A549 (cell line): ENCODE results near the gene TTBK2. TPM values are rescaled to one million over a fixed set of nuclear protein-coding genes. Genes with fewer than 3 reads are reported as not detected.

Experiments used
- ATAC-seq, 2 experiments: fragments of 200-7000 bp in 1 of 2; fragments of >200 bp in 1 of 2; cut with Nextera tagmentation in 1 of 2; cut with Tn5 transposase in 1 of 2; 3 replicates each; pipeline versions ENCODE4 v1.8.0 to v1.9.1; 2018 to 2020; ENCODE audit warnings: mild to moderate bottlenecking in 1 of 2, moderate library complexity in 1 of 2
- CTCF ChIA-PET: fragments of 300-600 bp; sonication (Branson Sonifier 250); formaldehyde crosslinking; extraction: SDS; loops from one replicate; lab custom pipeline; 2021; ENCODE audit warnings: antibody characterized with exemption, inconsistent platforms; lab: Yijun Ruan, JAX
- POLR2A ChIA-PET: fragments of 350-600 bp; formaldehyde crosslinking; extraction: SDS; loops from one replicate; lab custom pipeline; 2021; ENCODE audit warnings: antibody characterized with exemption, inconsistent platforms; lab: Yijun Ruan, JAX
- DNase-seq, 2 experiments: peaks; one replicate each; pipeline versions ENCODE4 v3.0.0 to v3.0.0-alpha.2; 2011 to 2016; ENCODE audit warnings: low read depth in 1 of 2, low spot score in 1 of 2
- FAIRE-seq: peaks from 2 replicates; lab custom pipeline; 2011; peaks lifted over from hg19 to GRCh38; lab: Jason Lieb, UNC
- H3K27ac ChIP-seq, 2 experiments: fragments of >200 bp; sonication (Bioruptor Twin); formaldehyde crosslinking; 3 replicates each; pipeline ENCODE4 v1.5.1; 2016 to 2017
- H3K4me1 ChIP-seq: fragments of >200 bp; sonication (Bioruptor Twin); formaldehyde crosslinking; 3 replicates; pipeline ENCODE4 v1.6.1; 2016
- H3K4me2 ChIP-seq: fragments of >200 bp; sonication (Bioruptor Twin); formaldehyde crosslinking; 3 replicates; pipeline ENCODE4 v1.6.1; 2016
- H3K4me3 ChIP-seq: fragments of >200 bp; sonication (Bioruptor Twin); formaldehyde crosslinking; 3 replicates; pipeline ENCODE4 v1.5.1; 2016
- H3K9me3 ChIP-seq: fragments of >200 bp; sonication (Bioruptor Twin); formaldehyde crosslinking; 3 replicates; pipeline ENCODE4 v1.6.1; 2016
- BHLHE40 ChIP-seq: IDR thresholded peaks from 2 replicates; pipeline ENCODE4 v1.6.1; 2012; ENCODE audit warnings: low read depth, low read length, inconsistent platforms
- CEBPB ChIP-seq, 2 experiments: fragments of >200 bp in 1 of 2; sonication (Bioruptor Twin) in 1 of 2; formaldehyde crosslinking in 1 of 2; IDR thresholded peaks; 2 replicates each; pipeline ENCODE4 v1.6.1; 2012 to 2016
- EHF ChIP-seq: fragments of 250-450 bp; sonication (Bioruptor Pico); IDR thresholded peaks from 2 replicates; pipeline ENCODE4 v1.5.0; 2020; ENCODE audit warnings: mild to moderate bottlenecking
- EHMT2 ChIP-seq: fragments of 200-600 bp; sonication (generic); IDR thresholded peaks from 2 replicates; pipeline ENCODE4 v1.6.1; 2016; ENCODE audit warnings: antibody characterized with exemption, low read depth, mild to moderate bottlenecking, moderate library complexity
- FOSL2 ChIP-seq, 2 experiments: fragments of 450-650 bp in 1 of 2; fragments of >200 bp in 1 of 2; sonication (Bioruptor Twin) in 1 of 2; formaldehyde crosslinking; IDR thresholded peaks; 2 replicates each; pipeline versions ENCODE4 v1.5.0 to v1.6.1; 2016 to 2020; ENCODE audit warnings: mild to moderate bottlenecking in 1 of 2, moderate library complexity in 1 of 2
- HOXA7 ChIP-seq: fragments of 250-450 bp; sonication (Bioruptor Pico); IDR thresholded peaks from 2 replicates; pipeline ENCODE4 v1.5.0; 2020; ENCODE audit warnings: mild to moderate bottlenecking, moderate library complexity
- HOXB5 ChIP-seq: fragments of 250-450 bp; sonication (Bioruptor Pico); IDR thresholded peaks from 2 replicates; pipeline ENCODE4 v1.5.0; 2020; ENCODE audit warnings: mild to moderate bottlenecking, moderate library complexity
- JUNB ChIP-seq: fragments of >200 bp; sonication (Bioruptor Twin); formaldehyde crosslinking; IDR thresholded peaks from 2 replicates; pipeline ENCODE4 v1.6.1; 2016
- MAZ ChIP-seq: fragments of 150-350 bp; IDR thresholded peaks from 2 replicates; pipeline ENCODE4 v1.6.1; 2014; ENCODE audit warnings: antibody characterized with exemption, low read depth, low read length, borderline replicate concordance
- NR3C1 ChIP-seq: fragments of >200 bp; sonication (Bioruptor Twin); formaldehyde crosslinking; IDR thresholded peaks from 3 replicates; pipeline ENCODE4 v1.6.1; 2017
- PHF8 ChIP-seq: fragments of 200-600 bp; sonication (generic); IDR thresholded peaks from 2 replicates; pipeline ENCODE4 v1.6.1; 2016; ENCODE audit warnings: low read depth, mild to moderate bottlenecking, antibody characterized with exemption, moderate library complexity, borderline replicate concordance
- POLR2AphosphoS2 ChIP-seq: conservative IDR thresholded peaks from 2 replicates; pipeline ENCODE4 v1.6.1; 2012; ENCODE audit warnings: low read length, improper control_type of control experiment, inconsistent platforms
- RARB ChIP-seq: fragments of 250-450 bp; sonication (Bioruptor Pico); IDR thresholded peaks from 2 replicates; pipeline ENCODE4 v1.8.0; 2021; ENCODE audit warnings: mild to moderate bottlenecking, moderate library complexity
- RFX5 ChIP-seq: fragments of 450-650 bp; IDR thresholded peaks from 2 replicates; pipeline ENCODE4 v1.7.1; 2014; ENCODE audit warnings: antibody characterized with exemption, mild to moderate bottlenecking, moderate library complexity
- SREBF2 ChIP-seq: fragments of 450-650 bp; IDR thresholded peaks from 2 replicates; pipeline ENCODE4 v1.6.1; 2014; ENCODE audit warnings: mild to moderate bottlenecking, moderate library complexity
- TFCP2L1 ChIP-seq: fragments of 250-450 bp; sonication (Bioruptor Pico); IDR thresholded peaks from 2 replicates; pipeline ENCODE4 v1.5.0; 2021; ENCODE audit warnings: mild to moderate bottlenecking
- ZFP36 ChIP-seq: fragments of 450-650 bp; IDR thresholded peaks from 2 replicates; pipeline ENCODE4 v1.6.1; 2014; ENCODE audit warnings: borderline replicate concordance; ENCODE audit not compliant: partially characterized antibody
- ZSCAN20 ChIP-seq: fragments of 250-450 bp; sonication (Bioruptor Pico); IDR thresholded peaks from 2 replicates; pipeline ENCODE4 v1.8.0; 2022; ENCODE audit warnings: mild to moderate bottlenecking, moderate library complexity
- WGBS: methylation state at CpG from one replicate; pipeline ENCODE4 v1.1.6; 2017; ENCODE audit errors: missing lambda C conversion rate; 5-methylcytosine and 5-hydroxymethylcytosine counted together
- polyA plus RNA-seq, 4 experiments: library from polyadenylated mRNA; depleted of rRNA in 3 of 4; stranded (reverse); fragments of >200 nt; fragmentation: RNase III in 1 of 4; extraction: RNeasy Plus Mini Kit Qiagen cat#74134 plus additional on column Dnase treatment in 1 of 4; gene quantifications; 2 replicates in 3 of 4; 3 replicates in 1 of 4; pipeline ENCODE4 v1.2.3, GENCODE V29; 2011 to 2017
- TF ChIP-seq, protein P1 (sequence below): IDR thresholded peaks from 2 replicates; pipeline ENCODE4 v1.6.1; 2012
- TF ChIP-seq, protein P2 (sequence below): fragments of 450-650 bp; IDR thresholded peaks from 2 replicates; pipeline ENCODE4 v1.6.1; 2014; ENCODE audit warnings: antibody characterized with exemption
- TF ChIP-seq, protein P3 (sequence below): fragments of 150-350 bp; IDR thresholded peaks from 2 replicates; pipeline ENCODE4 v1.6.1; 2014; ENCODE audit warnings: low read depth, mild to moderate bottlenecking, low read length
- TF ChIP-seq, protein P4 (sequence below): fragments of >200 bp; sonication (Bioruptor Twin); formaldehyde crosslinking; IDR thresholded peaks from 3 replicates; pipeline ENCODE4 v1.5.1; 2016
- TF ChIP-seq, protein P5 (sequence below): IDR thresholded peaks from 2 replicates; pipeline ENCODE4 v1.6.1; 2012
- TF ChIP-seq, protein P6 (sequence below): fragments of >200 bp; sonication (Bioruptor Twin); formaldehyde crosslinking; IDR thresholded peaks from 2 replicates; pipeline ENCODE4 v1.6.1; 2016
- TF ChIP-seq, protein P7 (sequence below): fragments of 250-450 bp; sonication (Bioruptor Pico); IDR thresholded peaks from 2 replicates; pipeline ENCODE4 v1.5.0; 2021; ENCODE audit warnings: mild to moderate bottlenecking, moderate library complexity, borderline replicate concordance
- TF ChIP-seq, protein P8 (sequence below): fragments of 200-600 bp; sonication (generic); IDR thresholded peaks from 2 replicates; pipeline ENCODE4 v1.6.1; 2016; ENCODE audit warnings: antibody characterized with exemption, mild to moderate bottlenecking, moderate library complexity

The TTBK2 gene
- polyA plus RNA-seq, 2 of the 4 experiments (the other 2 are of a cell fraction) = 2.3 to 5.6 TPM

DNA sequence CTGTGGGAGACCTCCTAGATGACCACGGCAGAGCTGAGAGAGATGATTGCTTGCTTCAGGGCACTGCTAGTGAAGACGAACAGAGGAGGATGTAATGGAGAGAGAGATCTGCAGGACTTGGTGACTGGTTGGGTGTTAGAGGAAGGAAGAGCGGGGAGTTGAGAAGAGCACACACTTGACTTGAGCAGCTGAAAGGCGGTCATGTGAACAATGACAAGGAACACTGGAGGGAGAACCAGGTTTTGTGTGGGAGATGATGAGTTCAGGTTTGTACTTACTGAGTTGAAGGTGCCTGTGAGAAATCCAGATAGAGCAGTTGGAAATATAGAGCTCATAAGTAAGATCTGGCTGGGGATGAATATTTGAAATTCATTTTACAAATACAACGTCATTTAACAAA is 224.0 kb downstream of the TTBK2 start:
- Histone ChIP-seq H3K9me3 (peaks cover 5% of the 10 kb centered on the region; the same call in 1 of the 3 replicates), H3K4me1 (no peaks in the 10 kb centered on the region), H3K4me2 (no peak overlapping the region), H3K4me3 (no peak overlapping the region), H3K27ac (no peak overlapping the region)
- POLR2A ChIA-PET = no interaction called here
- ATAC-seq (no peak), DNase-seq (no peak), FAIRE-seq (no peak)
- CTCF ChIA-PET = no interaction called here
- WGBS = 63% methylated on average over 5 of the region's 5 CpGs
- TF ChIP-seq, protein P1, sequence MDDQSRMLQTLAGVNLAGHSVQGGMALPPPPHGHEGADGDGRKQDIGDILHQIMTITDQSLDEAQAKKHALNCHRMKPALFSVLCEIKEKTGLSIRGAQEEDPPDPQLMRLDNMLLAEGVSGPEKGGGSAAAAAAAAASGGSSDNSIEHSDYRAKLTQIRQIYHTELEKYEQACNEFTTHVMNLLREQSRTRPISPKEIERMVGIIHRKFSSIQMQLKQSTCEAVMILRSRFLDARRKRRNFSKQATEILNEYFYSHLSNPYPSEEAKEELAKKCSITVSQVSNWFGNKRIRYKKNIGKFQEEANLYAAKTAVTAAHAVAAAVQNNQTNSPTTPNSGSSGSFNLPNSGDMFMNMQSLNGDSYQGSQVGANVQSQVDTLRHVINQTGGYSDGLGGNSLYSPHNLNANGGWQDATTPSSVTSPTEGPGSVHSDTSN = no peak
- TF ChIP-seq ZSCAN20 (CRISPR knock-in tag) (no peak), CEBPB (IDR thresholded peaks at IDR 0.05) (no peak), HOXB5 (CRISPR knock-in tag) (no peak), RARB (no peak), TFCP2L1 (CRISPR knock-in tag) (no peak), PHF8 (no peak), JUNB (no peak), MAZ (no peak), EHMT2 (no peak), HOXA7 (CRISPR knock-in tag) (no peak), BHLHE40 (no peak), NR3C1 (no peak), RFX5 (no peak), FOSL2 (IDR thresholded peaks at IDR 0.05) (no peak), FOSL2 (CRISPR knock-in tag; IDR thresholded peaks at IDR 0.05) (no peak), EHF (CRISPR knock-in tag) (no peak)
- TF ChIP-seq, protein P2, sequence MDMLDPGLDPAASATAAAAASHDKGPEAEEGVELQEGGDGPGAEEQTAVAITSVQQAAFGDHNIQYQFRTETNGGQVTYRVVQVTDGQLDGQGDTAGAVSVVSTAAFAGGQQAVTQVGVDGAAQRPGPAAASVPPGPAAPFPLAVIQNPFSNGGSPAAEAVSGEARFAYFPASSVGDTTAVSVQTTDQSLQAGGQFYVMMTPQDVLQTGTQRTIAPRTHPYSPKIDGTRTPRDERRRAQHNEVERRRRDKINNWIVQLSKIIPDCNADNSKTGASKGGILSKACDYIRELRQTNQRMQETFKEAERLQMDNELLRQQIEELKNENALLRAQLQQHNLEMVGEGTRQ = no peak
- TF ChIP-seq, protein P3, sequence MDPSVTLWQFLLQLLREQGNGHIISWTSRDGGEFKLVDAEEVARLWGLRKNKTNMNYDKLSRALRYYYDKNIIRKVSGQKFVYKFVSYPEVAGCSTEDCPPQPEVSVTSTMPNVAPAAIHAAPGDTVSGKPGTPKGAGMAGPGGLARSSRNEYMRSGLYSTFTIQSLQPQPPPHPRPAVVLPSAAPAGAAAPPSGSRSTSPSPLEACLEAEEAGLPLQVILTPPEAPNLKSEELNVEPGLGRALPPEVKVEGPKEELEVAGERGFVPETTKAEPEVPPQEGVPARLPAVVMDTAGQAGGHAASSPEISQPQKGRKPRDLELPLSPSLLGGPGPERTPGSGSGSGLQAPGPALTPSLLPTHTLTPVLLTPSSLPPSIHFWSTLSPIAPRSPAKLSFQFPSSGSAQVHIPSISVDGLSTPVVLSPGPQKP = no peak
- TF ChIP-seq, protein P4, sequence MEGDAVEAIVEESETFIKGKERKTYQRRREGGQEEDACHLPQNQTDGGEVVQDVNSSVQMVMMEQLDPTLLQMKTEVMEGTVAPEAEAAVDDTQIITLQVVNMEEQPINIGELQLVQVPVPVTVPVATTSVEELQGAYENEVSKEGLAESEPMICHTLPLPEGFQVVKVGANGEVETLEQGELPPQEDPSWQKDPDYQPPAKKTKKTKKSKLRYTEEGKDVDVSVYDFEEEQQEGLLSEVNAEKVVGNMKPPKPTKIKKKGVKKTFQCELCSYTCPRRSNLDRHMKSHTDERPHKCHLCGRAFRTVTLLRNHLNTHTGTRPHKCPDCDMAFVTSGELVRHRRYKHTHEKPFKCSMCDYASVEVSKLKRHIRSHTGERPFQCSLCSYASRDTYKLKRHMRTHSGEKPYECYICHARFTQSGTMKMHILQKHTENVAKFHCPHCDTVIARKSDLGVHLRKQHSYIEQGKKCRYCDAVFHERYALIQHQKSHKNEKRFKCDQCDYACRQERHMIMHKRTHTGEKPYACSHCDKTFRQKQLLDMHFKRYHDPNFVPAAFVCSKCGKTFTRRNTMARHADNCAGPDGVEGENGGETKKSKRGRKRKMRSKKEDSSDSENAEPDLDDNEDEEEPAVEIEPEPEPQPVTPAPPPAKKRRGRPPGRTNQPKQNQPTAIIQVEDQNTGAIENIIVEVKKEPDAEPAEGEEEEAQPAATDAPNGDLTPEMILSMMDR = no peak

DNA sequence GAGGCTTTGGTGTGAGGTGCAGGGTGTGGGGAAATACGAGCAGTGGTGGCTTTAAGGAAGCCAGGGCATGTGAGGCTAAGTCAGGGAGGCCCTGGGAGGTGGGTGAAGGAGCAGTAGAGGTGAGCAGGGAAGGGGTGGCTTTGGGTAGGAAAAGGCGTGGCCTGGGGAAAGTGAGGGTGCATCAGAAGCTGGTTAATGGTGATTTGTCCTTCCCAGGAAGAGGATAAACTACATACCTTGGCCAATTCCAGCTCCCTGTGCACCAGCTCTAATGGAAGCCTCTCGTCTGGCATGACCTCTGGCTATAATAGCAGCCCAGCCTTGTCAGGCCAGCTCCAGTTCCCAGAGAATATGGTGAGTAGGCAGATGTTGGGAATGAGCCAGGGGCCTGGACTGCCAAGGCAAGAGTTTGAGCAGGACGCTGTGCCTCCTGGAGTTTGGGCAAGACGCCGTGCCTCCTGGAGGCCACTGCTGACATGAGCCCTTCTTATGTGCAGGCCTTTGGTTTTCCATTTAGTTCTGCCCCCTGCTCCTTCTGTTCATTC is 225.0 kb downstream of the TTBK2 start:
- DNase-seq = no peak
- Histone ChIP-seq H3K4me1 (no peaks in the 10 kb centered on the region), H3K4me3 (no peak overlapping the region), H3K27ac (no peak overlapping the region), H3K9me3 (no peaks in the 10 kb centered on the region), H3K4me2 (no peak overlapping the region)
- ChIA-PET POLR2A (no interaction called here), CTCF (interaction anchor here (0.7 to 1.4 kb wide), 3 partner anchors 8 to 231 kb away, joined by 3 to 6 read pairs (median 5); no protein-coding TSS in a partner anchor)
- ATAC-seq = no peak; a peak in 1 of 6 replicates
- FAIRE-seq = no peak
- WGBS = 92% methylated on average over 5 of the region's 6 CpGs
- TF ChIP-seq, protein P5, sequence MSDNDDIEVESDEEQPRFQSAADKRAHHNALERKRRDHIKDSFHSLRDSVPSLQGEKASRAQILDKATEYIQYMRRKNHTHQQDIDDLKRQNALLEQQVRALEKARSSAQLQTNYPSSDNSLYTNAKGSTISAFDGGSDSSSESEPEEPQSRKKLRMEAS = no peak
- TF ChIP-seq, protein P6, sequence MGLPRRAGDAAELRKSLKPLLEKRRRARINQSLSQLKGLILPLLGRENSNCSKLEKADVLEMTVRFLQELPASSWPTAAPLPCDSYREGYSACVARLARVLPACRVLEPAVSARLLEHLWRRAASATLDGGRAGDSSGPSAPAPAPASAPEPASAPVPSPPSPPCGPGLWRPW = no peak
- TF ChIP-seq, protein P7, sequence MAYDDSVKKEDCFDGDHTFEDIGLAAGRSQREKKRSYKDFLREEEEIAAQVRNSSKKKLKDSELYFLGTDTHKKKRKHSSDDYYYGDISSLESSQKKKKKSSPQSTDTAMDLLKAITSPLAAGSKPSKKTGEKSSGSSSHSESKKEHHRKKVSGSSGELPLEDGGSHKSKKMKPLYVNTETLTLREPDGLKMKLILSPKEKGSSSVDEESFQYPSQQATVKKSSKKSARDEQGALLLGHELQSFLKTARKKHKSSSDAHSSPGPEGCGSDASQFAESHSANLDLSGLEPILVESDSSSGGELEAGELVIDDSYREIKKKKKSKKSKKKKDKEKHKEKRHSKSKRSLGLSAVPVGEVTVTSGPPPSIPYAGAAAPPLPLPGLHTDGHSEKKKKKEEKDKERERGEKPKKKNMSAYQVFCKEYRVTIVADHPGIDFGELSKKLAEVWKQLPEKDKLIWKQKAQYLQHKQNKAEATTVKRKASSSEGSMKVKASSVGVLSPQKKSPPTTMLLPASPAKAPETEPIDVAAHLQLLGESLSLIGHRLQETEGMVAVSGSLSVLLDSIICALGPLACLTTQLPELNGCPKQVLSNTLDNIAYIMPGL (CRISPR knock-in tag) = no peak
- no peak for TF ChIP-seq ZFP36
- no peak for TF ChIP-seq JUNB
- TF ChIP-seq POLR2AphosphoS2 = no peak
- TF ChIP-seq, protein P8, sequence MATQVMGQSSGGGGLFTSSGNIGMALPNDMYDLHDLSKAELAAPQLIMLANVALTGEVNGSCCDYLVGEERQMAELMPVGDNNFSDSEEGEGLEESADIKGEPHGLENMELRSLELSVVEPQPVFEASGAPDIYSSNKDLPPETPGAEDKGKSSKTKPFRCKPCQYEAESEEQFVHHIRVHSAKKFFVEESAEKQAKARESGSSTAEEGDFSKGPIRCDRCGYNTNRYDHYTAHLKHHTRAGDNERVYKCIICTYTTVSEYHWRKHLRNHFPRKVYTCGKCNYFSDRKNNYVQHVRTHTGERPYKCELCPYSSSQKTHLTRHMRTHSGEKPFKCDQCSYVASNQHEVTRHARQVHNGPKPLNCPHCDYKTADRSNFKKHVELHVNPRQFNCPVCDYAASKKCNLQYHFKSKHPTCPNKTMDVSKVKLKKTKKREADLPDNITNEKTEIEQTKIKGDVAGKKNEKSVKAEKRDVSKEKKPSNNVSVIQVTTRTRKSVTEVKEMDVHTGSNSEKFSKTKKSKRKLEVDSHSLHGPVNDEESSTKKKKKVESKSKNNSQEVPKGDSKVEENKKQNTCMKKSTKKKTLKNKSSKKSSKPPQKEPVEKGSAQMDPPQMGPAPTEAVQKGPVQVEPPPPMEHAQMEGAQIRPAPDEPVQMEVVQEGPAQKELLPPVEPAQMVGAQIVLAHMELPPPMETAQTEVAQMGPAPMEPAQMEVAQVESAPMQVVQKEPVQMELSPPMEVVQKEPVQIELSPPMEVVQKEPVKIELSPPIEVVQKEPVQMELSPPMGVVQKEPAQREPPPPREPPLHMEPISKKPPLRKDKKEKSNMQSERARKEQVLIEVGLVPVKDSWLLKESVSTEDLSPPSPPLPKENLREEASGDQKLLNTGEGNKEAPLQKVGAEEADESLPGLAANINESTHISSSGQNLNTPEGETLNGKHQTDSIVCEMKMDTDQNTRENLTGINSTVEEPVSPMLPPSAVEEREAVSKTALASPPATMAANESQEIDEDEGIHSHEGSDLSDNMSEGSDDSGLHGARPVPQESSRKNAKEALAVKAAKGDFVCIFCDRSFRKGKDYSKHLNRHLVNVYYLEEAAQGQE = no peak
- TF ChIP-seq BHLHE40 = no peak
- TF ChIP-seq CEBPB (IDR thresholded peaks at IDR 0.05) = no peak
- TF ChIP-seq RARB = no peak
- TF ChIP-seq SREBF2 = no peak
